ENCODE data around the gene SELENOV.

GRCh38 chr19:39497701-39497995 lies 17.3 kb upstream of the SELENOV start:
- TF ChIP-seq ELF4 (IDR thresholded peaks at IDR 0.05) (no peak), FOXK2 (IDR thresholded peaks at IDR 0.05) (no peak), LEF1 (IDR thresholded peaks at IDR 0.05; ENCODE audit: borderline replicate concordance) (no peak), CTBP1 (IDR thresholded peaks at IDR 0.05; ENCODE audit: borderline replicate concordance) (no peak), TARDBP (IDR thresholded peaks at IDR 0.05) (no peak), BHLHE40 (IDR thresholded peaks at IDR 0.05; ENCODE audit: borderline replicate concordance) (no peak), ZNF384 (IDR thresholded peaks at IDR 0.05) (no peak), FOXA1 (IDR thresholded peaks at IDR 0.05) (no peak), FOXM1 (IDR thresholded peaks at IDR 0.05; ENCODE audit: borderline replicate concordance) (no peak), SP1 (IDR thresholded peaks at IDR 0.05) (no peak), NFRKB (IDR thresholded peaks at IDR 0.05) (no peak), SUZ12 (IDR thresholded peaks at IDR 0.05) (no peak), ARNT (IDR thresholded peaks at IDR 0.05) (no peak)
